Renal cortical epithelial cell (primary cell): ENCODE data around the gene AQR. TPM values are rescaled to one million over a fixed set of nuclear protein-coding genes. Genes with fewer than 3 reads are reported as not detected.
"Not testable (repeated sequence)": the region's sequence is repeated elsewhere in the genome, so short reads cannot be mapped to it uniquely, and the experiment has no call there.

Experiments used
- DNase-seq: peaks from one replicate; pipeline ENCODE4 v3.0.0-alpha.2; 2011; ENCODE audit warnings: low read depth
- total RNA-seq: library from RNA; depleted of rRNA; stranded (reverse); fragments of >200 nt; gene quantifications from 2 replicates; pipeline ENCODE4 v1.2.3, GENCODE V29; 2014

AQR gene
- total RNA-seq, 1 donor from 2014 or later, result 37.8 TPM

DNA sequence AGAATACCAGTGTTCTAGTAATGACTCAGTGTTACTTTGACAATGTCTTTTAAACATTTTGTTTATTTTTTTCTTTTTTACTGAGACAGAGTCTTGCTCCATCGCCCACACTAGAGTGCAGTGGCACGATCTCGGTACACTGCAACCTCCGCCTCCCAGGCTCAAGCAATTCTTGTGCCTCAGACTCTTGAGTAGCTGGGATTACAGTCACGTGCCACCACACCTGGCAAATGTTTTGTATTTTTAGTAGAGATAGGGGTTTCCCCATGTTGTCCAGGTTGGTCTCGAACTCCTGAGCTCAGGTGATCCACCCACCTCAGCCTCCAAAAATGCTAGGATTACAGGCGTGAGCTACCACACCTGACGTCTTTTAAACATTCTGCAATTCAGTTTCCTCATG is 15.7 kb downstream of the AQR start:
- peak; percentile 15 for DNase-seq

DNA sequence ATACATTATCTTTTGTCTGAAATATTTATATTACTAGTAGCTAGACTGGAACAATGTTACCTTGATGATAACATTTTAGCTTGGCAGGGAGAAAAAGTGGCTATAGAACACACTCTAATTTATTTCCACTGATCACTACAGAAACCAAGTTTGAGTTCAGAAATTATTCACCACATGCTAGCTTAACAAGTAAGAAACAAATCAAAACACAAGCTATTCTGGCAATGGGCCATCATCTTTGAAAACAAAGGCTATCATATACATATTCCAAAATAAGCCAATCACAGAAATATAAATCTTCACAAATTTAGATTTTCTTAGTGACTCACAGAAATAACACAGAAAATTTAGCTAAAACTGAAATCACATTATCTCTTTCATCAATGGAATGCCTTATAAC is 17.1 kb downstream of the AQR start:
- no peak for DNase-seq

GRCh38 chr15:34951993-34952392 is 17.5 kb downstream of the AQR start:
- no peak for DNase-seq

GRCh38 chr15:34944936-34945335 is 24.6 kb downstream of the AQR start:
- DNase-seq, result no peak

GRCh38 chr15:34943711-34944110 is 25.8 kb downstream of the AQR start:
- DNase-seq, result no peak

GRCh38 chr15:34943264-34943663 is 26.3 kb downstream of the AQR start:
- not testable (repeated sequence) for DNase-seq

GRCh38 chr15:34942363-34942762 is 27.2 kb downstream of the AQR start:
- DNase-seq, result no peak

DNA sequence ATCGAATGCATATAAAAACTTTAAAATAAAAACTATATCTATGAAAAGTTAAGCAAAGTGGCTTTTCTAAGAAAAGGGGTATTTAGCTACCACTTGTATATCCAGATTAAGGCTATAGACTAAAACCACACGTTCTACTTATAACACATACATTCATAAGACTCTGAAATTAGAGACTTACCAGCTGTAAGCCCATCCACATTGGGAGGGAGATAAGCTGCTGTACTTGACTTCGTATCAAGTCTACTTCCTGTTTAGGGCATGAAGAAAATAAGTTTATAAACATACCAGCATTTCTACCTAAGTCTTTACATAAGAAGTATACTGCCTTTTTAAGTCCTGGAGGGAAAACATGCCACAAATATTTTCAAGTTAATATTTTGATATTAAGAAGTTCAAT is 27.7 kb downstream of the AQR start:
- DNase-seq, result no peak

- DNase-seq, result no peak
Measured at GRCh38 chr15:34941185-34941698, 28.3 kb downstream of the AQR start.

GRCh38 chr15:34933432-34933975 is 36.0 kb downstream of the AQR start:
- no peak for DNase-seq

- not testable (repeated sequence) for DNase-seq
Measured at GRCh38 chr15:34928349-34928748, 41.2 kb downstream of the AQR start.

- peak; percentile 25 for DNase-seq
Measured at GRCh38 chr15:34927726-34928125, 41.8 kb downstream of the AQR start.

DNA sequence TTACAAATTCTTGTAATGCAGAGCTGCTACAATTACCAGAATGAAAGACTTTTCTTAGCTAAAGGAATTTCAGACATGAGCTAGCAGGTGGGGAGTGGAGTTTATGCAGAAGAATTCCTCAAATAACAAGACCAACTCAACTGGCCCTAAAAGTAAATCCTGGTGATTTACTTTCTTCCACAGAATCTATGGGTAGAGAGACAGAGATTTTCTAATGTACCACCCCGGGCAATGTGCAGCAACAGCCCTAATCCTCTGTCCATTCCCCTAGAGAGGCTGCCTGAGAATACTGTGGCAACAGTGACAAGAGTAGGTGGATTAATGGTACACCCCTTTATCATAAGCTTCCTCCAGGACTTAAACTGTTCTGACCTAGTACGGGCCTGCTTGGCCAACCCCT is 55.2 kb downstream of the AQR start:
- DNase-seq, result no peak

DNA sequence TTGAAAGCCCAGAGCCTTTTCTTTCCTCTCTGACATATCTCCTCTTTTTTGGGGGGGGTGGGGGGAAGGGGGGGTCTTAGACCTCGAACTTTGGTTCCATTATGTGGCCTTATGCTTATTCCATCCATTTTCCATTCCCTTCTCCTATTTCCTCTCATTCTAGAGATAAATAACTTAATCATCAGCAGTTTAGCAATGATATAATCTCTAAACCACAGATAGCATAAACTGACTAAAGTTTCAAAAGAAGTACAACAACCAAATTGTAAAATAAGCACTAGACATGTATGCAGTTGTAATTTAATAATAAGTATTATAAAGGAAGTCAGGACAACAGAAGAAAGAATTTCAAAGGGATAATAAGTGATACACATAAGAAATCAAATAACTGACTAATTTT is 64.5 kb downstream of the AQR start:
- DNase-seq, result no peak

DNA sequence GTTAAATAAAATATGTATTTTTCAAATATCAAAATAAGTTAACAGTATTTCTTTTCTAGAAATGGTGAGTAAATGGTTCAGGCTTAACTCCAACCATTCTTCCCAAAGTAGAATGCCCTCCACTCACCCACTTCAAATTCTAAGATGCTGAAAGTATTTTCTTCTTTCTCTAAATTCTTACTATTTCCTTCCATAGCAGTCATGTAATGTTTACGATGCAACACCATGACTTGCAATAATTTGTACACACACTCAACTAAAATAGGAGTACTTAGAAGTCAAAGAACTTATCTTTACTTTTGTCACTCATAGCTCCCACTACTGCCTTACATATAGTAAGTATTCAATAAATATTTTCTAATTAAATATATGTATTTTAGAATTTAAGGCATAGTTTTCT is 65.0 kb downstream of the AQR start:
- no peak for DNase-seq

GRCh38 chr15:34900748-34901147 is 68.8 kb downstream of the AQR start:
- no peak for DNase-seq

DNA sequence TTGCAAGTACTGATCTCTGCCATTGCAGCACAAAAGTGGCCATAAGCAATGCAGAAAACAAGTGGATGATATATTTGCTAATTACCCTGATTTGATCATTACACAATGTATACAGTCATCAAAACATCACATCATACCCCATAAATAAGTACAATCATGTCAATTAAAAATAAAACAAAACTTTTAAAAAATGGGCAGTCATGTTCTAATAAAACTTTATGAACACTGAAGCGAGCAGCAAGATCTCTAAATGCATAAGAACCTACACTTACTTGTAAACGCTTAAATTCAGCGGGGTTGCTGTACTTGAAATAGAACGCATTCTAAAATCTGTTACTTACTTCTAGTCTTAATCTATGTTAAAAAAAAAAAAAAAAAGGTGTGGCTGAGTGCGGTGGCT is 73.4 kb downstream of the AQR start:
- DNase-seq, result no peak

DNA sequence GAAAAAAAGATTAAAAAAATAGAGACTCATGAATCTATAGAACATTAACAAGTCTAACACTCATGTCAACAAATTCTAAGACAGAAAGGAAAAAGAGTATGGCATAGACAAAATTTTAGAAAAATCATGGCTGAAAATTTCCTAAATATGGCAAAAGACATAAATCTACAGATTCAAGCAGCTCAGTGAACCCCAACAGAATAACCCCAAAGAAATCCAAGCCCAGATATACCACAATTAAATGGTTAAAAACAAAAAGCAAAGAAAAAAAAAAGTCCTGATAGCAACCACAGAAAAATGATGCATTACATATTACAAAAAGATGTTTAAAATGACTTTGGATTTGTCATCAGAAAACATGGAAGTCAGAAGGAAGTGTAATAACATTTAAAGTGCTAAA is 75.6 kb downstream of the AQR start:
- DNase-seq, result no peak

GRCh38 chr15:34892963-34893591 is 76.5 kb downstream of the AQR start:
- DNase-seq, result no peak

DNA sequence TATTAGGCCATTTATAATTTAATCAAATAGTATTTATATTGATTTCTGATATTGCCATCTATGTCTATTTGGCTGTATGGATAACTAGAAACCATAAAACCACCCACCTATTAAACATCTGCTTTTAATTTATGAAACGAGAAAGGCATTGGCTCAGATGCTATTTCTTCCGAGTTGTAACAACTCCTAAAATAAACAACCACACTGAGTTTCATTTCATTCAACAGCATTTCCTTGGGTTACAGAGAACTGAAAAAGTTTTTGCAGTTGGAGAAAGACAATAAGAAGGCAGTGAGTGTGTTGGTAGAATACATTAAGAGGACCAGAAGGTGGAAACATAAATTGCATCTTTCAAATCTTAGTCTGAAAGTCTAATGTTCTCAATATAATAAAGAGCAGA is 79.1 kb downstream of the AQR start:
- no peak for DNase-seq

DNA sequence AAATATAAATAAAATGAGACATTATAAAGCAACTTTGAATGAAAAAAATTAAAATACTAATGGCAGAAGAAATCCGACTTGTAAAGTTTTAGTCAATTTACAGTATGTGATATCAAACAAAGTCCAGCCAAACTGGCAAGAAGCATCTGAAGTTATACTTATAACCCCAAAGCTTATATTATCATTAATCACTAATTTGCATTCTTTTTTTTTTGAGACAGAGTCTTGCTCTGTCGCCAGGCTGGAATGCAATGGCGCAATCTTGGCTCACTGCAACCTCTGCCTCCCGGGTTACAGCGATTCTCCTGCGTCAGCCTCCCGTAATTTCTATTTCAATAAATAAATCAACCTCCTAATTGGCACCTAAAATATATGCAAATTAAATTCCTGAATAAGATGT is 80.1 kb downstream of the AQR start:
- no peak for DNase-seq

DNA sequence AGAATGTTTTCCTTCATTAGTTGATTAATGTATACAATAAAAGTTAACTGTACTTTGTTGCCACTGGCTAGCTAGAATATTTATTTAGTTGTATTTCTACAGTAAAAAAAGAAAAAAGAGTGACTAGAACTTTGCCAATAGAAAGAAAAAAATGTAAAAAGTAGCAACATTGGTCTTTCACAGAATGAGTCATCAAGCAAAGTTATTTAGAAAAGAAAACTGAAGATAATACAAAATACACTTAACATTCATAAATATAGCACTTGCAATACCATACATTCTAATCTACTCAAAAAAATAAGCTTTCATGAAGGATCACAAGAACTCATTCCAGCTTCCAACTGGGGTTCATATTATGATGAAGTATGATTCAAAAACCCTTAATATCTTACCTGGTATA is 83.4 kb downstream of the AQR start:
- no peak for DNase-seq

DNA sequence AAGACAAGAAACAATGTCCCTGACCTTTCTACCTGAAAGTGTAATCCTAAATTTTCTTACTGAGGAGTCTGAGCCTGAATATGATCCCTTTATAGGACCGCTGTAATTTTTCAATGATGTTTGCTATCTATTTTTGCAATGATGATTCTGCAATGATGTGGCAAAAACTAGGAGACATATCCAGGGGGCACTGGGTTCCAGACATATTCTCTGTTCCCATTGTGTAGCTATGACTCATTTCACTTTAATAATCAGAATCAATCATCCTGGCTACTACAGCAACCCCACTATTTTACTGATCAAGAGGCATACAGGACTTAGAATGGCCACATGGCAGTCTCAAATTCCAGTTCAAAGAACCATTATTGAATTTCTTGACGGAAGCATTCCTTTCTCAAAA is 85.9 kb downstream of the AQR start:
- no peak for DNase-seq

GRCh38 chr15:34883042-34883441 is 86.5 kb downstream of the AQR start:
- no peak for DNase-seq
